ENCODE data around the gene CELF6.

The CELF6 gene

GRCh38 chr15:72248514-72248913 lies 71.4 kb downstream of the CELF6 start:
- DNase-seq (ENCODE audit: low spot score), result no peak
- no peak overlapping the region for H3K4me3 ChIP-seq (ENCODE audit: severe bottlenecking)
- H3K4me1 ChIP-seq (ENCODE audit: insufficient read depth, poor library complexity, severe bottlenecking), result no peaks in the 10 kb centered on the region
- no peak for TF ChIP-seq CTCF (IDR thresholded peaks at IDR 0.05; ENCODE audit: poor library complexity, severe bottlenecking)
- no peaks in the 10 kb centered on the region for H3K9me3 ChIP-seq (ENCODE audit: severe bottlenecking)
- no peak overlapping the region for H3K27ac ChIP-seq (ENCODE audit: poor library complexity, severe bottlenecking)
- peaks cover 88% of the 10 kb centered on the region for H3K36me3 ChIP-seq (ENCODE audit: low read depth)
- H3K27me3 ChIP-seq (ENCODE audit: insufficient read depth, poor library complexity, severe bottlenecking), result no peaks in the 10 kb centered on the region
- ATAC-seq (ENCODE audit: low read depth), result no peak

- ATAC-seq (ENCODE audit: low read depth) (no peak), DNase-seq (ENCODE audit: low spot score) (no peak)
- Histone ChIP-seq H3K36me3 (ENCODE audit: low read depth) (peaks cover 67% of the 10 kb centered on the region), H3K9me3 (ENCODE audit: severe bottlenecking) (no peaks in the 10 kb centered on the region), H3K4me1 (ENCODE audit: insufficient read depth, poor library complexity, severe bottlenecking) (peaks cover 6% of the 10 kb centered on the region), H3K27ac (ENCODE audit: poor library complexity, severe bottlenecking) (no peak overlapping the region), H3K27me3 (ENCODE audit: insufficient read depth, poor library complexity, severe bottlenecking) (no peaks in the 10 kb centered on the region), H3K4me3 (ENCODE audit: severe bottlenecking) (no peak overlapping the region)
- no peak for TF ChIP-seq CTCF (IDR thresholded peaks at IDR 0.05; ENCODE audit: poor library complexity, severe bottlenecking)
These were observed 77.1 kb downstream of the CELF6 start for GRCh38 chr15:72242775-72243370.

GRCh38 chr15:72239652-72240051 lies 80.3 kb downstream of the CELF6 start:
- DNase-seq (ENCODE audit: low spot score) (no peak), ATAC-seq (ENCODE audit: low read depth) (no peak)
- Histone ChIP-seq H3K27me3 (ENCODE audit: insufficient read depth, poor library complexity, severe bottlenecking) (no peaks in the 10 kb centered on the region), H3K27ac (ENCODE audit: poor library complexity, severe bottlenecking) (peak overlapping the region; percentile 91), H3K4me3 (ENCODE audit: severe bottlenecking) (no peak overlapping the region), H3K9me3 (ENCODE audit: severe bottlenecking) (no peaks in the 10 kb centered on the region), H3K4me1 (ENCODE audit: insufficient read depth, poor library complexity, severe bottlenecking) (peaks cover 20% of the 10 kb centered on the region), H3K36me3 (ENCODE audit: low read depth) (peaks cover 40% of the 10 kb centered on the region)
- no peak for TF ChIP-seq CTCF (IDR thresholded peaks at IDR 0.05; ENCODE audit: poor library complexity, severe bottlenecking)

GRCh38 chr15:72238586-72238985 lies 81.4 kb downstream of the CELF6 start:
- ATAC-seq (ENCODE audit: low read depth) (no peak), DNase-seq (ENCODE audit: low spot score) (no peak)
- Histone ChIP-seq H3K27ac (ENCODE audit: poor library complexity, severe bottlenecking) (peak overlapping the region; percentile 91), H3K4me3 (ENCODE audit: severe bottlenecking) (no peak overlapping the region), H3K9me3 (ENCODE audit: severe bottlenecking) (no peaks in the 10 kb centered on the region), H3K27me3 (ENCODE audit: insufficient read depth, poor library complexity, severe bottlenecking) (no peaks in the 10 kb centered on the region), H3K36me3 (ENCODE audit: low read depth) (peaks cover 34% of the 10 kb centered on the region), H3K4me1 (ENCODE audit: insufficient read depth, poor library complexity, severe bottlenecking) (peaks cover 20% of the 10 kb centered on the region)
- TF ChIP-seq CTCF (IDR thresholded peaks at IDR 0.05; ENCODE audit: poor library complexity, severe bottlenecking), result no peak

- H3K27ac ChIP-seq (ENCODE audit: poor library complexity, severe bottlenecking), result peak overlapping the region; percentile 91
- H3K4me3 ChIP-seq (ENCODE audit: severe bottlenecking), result no peak overlapping the region
- no peak for TF ChIP-seq CTCF (IDR thresholded peaks at IDR 0.05; ENCODE audit: poor library complexity, severe bottlenecking)
- peaks cover 29% of the 10 kb centered on the region for H3K36me3 ChIP-seq (ENCODE audit: low read depth)
- H3K9me3 ChIP-seq (ENCODE audit: severe bottlenecking), result no peaks in the 10 kb centered on the region
- peak; percentile 47 for ATAC-seq (ENCODE audit: low read depth)
- no peaks in the 10 kb centered on the region for H3K27me3 ChIP-seq (ENCODE audit: insufficient read depth, poor library complexity, severe bottlenecking)
- no peak for DNase-seq (ENCODE audit: low spot score)
- peaks cover 22% of the 10 kb centered on the region for H3K4me1 ChIP-seq (ENCODE audit: insufficient read depth, poor library complexity, severe bottlenecking)
These were observed 82.1 kb downstream of the CELF6 start for GRCh38 chr15:72237853-72238224.
